Measurements from ENCODE around the gene ADCY7.
"Not testable (repeated sequence)": the region's sequence is repeated elsewhere in the genome, so short reads cannot be mapped to it uniquely, and the experiment has no call there.

ADCY7 gene

DNA sequence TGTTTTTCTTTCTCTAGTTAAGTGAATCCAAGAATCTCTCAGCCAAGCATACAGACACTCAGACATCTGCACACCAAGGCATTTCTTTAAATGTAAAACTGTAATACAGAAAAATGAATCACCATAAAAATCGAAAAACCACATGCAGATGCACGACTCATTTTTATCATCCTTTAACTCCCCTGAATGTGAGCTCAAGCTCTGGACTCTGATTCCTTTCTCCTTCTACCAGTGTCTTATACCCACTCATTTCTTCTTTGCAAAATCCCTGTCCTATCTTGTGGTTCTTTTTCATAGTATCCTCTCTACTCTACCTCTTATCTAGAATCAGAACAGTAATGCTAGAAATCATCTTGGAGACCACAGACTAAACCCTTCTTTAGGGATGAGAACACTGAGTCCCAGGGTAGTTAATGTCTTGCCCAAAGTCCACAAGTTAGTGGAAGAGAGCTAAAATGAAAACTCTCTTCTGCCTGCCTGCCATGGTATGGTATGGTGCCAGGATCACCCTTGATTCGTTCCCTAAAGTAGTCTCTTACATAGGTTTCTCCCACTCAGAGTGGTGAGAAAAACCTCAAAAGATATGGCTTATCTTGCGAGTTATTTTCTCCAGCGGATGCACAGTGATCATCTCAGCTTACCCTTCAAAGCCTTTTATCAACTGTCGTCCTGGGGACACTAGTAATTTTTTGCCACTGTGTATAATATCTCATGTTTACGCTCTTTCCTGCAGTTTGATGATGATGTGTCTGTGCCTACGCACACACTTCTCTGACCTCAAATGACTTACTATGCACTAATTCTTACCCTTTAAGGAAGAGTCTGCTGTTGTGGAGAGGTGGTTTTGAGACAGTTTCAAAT is 72.2 kb downstream of the ADCY7 start:
- no peak for DNase-seq (ENCODE audit: low read depth)

DNA sequence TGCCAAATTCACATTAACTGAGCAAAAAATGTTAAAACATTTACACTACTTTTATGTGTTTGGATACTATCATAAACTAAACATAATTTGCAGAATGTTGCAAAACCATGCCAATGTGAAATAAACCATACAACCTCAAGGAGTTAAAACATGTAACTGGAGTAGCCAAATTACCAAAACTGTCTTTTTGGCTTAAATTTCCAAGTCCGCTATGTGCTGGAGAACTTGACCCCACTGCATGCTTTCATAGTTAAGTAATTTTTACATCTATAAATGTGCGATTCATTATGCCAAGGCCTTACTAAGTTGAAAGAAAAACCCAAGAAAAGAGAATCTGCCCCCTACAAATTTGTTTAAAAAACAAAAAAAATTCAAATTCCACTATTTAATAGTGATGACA is 74.2 kb downstream of the ADCY7 start:
- no peak for DNase-seq (ENCODE audit: low read depth)

GRCh38 chr16:50343566-50343965 is 77.2 kb downstream of the ADCY7 start:
- not testable (repeated sequence) for DNase-seq (ENCODE audit: low read depth)

DNA sequence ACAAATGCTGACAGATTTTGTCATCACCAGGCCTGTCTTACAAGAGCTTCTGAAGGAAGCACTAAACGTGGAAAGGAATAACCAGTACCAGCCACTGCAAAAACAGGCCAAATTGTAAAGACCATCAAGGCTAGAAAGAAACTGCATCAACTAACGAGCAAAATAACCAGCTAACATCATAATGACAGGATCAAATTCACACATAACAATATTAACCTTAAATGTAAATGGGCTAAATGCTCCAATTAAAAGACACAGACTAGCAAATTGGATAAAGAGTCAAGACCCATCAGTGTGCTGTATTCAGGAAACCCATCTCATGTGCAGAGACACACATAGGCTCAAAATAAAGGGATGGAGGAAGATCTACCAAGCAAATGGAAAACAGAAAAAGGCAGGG is 78.9 kb downstream of the ADCY7 start:
- not testable (repeated sequence) for DNase-seq (ENCODE audit: low read depth)

DNA sequence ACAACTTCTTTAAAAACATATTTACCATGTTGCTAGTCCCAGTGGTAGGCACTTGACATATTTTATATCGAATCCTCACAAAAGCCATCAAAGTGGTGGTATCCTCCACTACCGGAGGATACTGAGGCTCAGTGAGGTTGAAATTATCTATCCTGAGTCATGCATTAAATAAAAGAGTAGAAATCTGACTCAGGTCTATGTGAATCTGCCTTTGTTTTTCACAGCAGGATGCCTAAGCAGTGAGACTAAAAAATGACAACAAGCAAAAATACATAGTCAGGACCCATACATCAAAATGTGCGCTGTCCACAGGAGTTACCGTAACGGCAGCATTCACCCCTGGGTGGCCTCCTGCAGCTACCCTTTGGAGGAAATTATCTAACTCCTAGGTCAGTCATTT is 84.8 kb downstream of the ADCY7 start:
- DNase-seq (ENCODE audit: low read depth): no peak

DNA sequence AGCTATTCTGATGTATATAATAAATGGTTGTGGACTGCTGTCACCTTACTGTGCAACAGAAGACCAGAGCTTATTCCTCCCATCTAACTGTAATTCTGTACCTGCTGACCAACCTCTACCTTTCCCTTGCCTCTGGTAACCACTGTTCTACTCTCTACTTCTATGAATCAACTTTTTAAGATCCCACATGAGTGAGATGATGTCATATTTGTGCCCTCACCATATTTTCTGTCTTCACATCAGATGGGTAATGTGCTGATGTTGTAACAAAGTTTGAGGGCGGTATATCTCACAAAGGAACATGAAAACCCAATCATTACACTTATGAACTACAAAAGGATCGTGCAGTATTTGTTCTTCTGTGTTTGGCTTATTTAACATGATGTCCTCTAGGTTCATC is 85.6 kb downstream of the ADCY7 start:
- no peak for DNase-seq (ENCODE audit: low read depth)

- DNase-seq (ENCODE audit: low read depth): no peak
Observed at GRCh38 chr16:50354082-50354481, 87.7 kb downstream of the ADCY7 start.

DNA sequence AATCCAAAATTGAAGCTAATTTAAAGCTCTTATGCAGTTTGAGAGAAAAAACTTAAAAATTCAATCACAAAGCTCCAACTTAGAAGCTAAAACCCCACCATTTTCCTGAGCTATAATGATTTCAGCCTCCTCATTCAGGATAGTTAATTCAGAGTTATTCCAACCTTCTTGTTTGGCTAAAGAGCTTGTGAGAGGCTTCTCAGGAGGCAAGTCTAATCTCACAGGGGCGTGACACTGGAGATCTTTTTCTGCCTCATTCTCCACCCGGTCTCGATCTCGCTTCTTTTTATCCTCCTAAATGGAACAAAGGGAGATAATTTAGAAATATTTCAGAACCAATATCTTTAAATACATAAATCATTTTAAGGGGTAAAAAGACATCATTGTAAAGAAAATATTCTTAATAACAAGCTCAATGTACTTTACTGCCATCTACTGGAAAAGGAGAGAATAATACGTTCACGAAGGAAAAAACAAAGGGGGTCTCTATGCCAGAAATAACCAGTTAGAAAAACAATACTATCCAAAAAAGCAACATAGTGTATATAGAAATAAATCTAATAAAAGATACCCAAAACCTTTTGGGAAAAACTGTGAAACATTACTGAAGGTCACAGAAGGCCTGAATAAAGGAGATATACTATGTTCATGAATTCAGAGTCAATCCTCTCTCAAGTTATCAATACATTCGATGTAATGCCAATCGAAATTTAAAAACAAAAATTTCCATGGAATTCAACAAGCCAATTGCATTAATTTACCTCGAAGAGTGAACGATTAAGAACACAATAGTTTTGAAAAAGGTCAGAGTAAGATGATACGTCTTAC is 88.5 kb downstream of the ADCY7 start:
- DNase-seq (ENCODE audit: low read depth): no peak

DNA sequence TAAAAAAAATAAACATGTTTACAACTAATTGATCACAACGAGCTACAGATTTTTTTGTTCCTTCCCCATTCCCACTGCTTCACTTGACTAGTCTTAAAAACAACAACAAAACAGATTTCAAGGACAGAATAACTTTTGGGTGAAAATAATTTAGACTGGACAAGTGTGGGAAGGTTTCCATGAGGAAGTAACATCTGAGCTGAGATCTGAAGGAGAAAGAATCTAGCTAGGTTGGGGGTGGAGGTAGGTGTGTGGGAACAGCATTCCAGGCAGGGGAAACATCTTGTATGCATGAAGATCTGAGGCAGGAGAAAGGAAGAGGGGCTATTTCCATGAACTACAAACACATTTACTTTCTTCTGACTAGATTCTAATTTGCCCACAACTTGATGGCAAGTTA is 93.3 kb downstream of the ADCY7 start:
- DNase-seq (ENCODE audit: low read depth): no peak

DNA sequence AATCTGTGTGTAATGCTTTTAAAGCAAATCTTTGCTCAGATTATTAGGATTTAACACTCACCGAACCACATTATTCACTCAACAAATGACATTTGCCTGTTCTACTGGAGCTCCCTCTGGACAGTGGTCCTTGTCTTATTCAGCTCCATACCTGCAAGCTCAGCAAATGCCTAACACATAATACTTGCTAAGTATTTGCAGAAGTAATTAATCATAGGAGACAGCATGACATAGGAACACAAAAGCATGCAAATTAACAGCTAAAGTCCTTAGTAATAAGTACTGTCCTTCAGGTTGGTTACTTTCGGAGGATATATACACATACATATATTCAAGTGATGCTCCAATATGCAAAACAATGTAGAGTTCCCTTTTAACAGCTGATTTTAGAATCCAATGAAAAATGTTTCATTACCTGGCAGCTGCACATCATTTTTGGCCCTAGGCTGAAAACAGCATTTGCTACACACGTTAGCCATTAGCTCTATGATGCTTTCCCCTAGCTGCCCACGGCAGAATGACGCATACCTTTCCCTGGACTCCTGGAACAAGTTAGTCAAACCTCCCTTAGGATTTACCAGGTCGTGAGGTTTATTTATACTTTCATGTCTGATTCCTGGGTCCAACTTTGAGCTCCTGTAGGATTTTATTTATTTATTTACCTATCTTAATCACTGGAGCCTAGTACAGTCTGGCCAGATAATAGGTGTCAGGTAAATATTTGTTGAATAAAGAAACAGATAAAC is 93.9 kb downstream of the ADCY7 start:
- DNase-seq (ENCODE audit: low read depth): no peak

DNA sequence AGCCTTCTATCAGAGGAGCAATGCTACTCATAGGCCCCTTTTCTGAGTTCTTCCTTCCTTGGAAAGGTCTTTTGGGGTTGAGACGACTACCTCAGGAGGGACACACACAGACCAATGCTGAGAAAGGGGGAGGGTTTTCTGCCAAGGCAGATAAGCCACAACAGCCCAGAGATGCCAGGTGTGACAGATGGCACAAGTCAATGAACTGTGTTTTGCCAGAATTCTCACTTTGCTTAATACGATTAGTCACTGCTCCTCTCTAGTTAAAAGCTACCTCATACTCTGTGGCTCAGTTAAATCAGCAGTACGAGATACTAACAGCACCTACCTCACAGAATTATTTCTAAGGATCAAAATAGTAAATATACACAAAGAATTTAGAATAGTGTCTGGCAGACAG is 94.4 kb downstream of the ADCY7 start:
- no peak for DNase-seq (ENCODE audit: low read depth)

DNA sequence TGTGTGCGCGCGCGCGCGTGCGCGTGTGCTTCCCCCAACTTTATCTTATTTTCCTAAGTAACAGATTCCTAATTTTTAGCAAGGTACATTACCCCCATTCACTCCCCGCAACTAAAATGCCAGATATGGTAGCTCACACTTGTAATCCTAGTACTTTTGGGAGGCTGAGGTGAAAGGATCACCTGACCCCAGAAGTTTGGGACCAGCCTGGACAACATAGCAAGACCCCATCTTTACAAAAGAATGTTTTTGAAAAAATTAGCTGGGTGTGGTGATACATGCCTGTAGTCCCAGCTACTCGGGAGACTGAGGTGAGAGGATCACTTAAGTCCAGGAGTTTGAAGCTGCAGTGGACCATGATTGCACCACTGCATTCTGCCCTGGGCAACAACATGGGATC is 97.3 kb downstream of the ADCY7 start:
- no peak for DNase-seq (ENCODE audit: low read depth)

GRCh38 chr16:50365791-50366575 is 99.6 kb downstream of the ADCY7 start:
- DNase-seq (ENCODE audit: low read depth): no peak

Data from activated T-cell treated with anti-CD3 and anti-CD28 coated beads for 24 hours (primary cell).